ENCODE results near the gene FBXW10B. TPM values are rescaled to one million over a fixed set of nuclear protein-coding genes. Genes with fewer than 3 reads are reported as not detected.

FBXW10B gene
- total RNA-seq, 2 donors from 2014 or later: 0.55 TPM; not detected in 1

- peaks cover 37% of the 10 kb centered on the region for H3K4me1 Mint-ChIP-seq
- H3K27ac Mint-ChIP-seq: no peak overlapping the region
- Histone ChIP-seq H3K36me3 (ENCODE audit: control insufficient read depth, insufficient read depth, low read length) (peaks cover 7% of the 10 kb centered on the region), H3K4me3 (ENCODE audit: low read length) (no peak overlapping the region), H3K27ac (ENCODE audit: low read depth, low read length) (no peak overlapping the region), H3K4me1 (ENCODE audit: control insufficient read depth, insufficient read depth, low read length) (peaks cover 10% of the 10 kb centered on the region), H3K27me3 (ENCODE audit: control insufficient read depth, insufficient read depth, low read length, poor library complexity, severe bottlenecking) (no peaks in the 10 kb centered on the region), H3K9ac (ENCODE audit: extremely low read depth, low read length, poor library complexity, severe bottlenecking) (no peak overlapping the region), H3K9me3 (ENCODE audit: control insufficient read depth, low read length) (no peaks in the 10 kb centered on the region)
- 95 to 96% methylated on average over 6 of the region's 6 CpGs for WGBS, 2 experiments (ENCODE audit: insufficient coverage in 1 of 2, insufficient read length in 1 of 2)
- DNase-seq: no peak
- H3K4me3 Mint-ChIP-seq: no peak overlapping the region
- no peaks in the 10 kb centered on the region for H3K9me3 Mint-ChIP-seq
- no peaks in the 10 kb centered on the region for H3K27me3 Mint-ChIP-seq (ENCODE audit: insufficient read depth)
- H3K36me3 Mint-ChIP-seq (ENCODE audit: low read depth): peaks cover 30% of the 10 kb centered on the region
- TF ChIP-seq, protein P1, sequence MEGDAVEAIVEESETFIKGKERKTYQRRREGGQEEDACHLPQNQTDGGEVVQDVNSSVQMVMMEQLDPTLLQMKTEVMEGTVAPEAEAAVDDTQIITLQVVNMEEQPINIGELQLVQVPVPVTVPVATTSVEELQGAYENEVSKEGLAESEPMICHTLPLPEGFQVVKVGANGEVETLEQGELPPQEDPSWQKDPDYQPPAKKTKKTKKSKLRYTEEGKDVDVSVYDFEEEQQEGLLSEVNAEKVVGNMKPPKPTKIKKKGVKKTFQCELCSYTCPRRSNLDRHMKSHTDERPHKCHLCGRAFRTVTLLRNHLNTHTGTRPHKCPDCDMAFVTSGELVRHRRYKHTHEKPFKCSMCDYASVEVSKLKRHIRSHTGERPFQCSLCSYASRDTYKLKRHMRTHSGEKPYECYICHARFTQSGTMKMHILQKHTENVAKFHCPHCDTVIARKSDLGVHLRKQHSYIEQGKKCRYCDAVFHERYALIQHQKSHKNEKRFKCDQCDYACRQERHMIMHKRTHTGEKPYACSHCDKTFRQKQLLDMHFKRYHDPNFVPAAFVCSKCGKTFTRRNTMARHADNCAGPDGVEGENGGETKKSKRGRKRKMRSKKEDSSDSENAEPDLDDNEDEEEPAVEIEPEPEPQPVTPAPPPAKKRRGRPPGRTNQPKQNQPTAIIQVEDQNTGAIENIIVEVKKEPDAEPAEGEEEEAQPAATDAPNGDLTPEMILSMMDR (conservative IDR thresholded peaks at IDR 0.05): no peak
Observed at GRCh38 chr17:15659236-15659635, 39.7 kb upstream of the FBXW10B start.

GRCh38 chr17:15658296-15658695 lies 38.8 kb upstream of the FBXW10B start:
- Histone ChIP-seq H3K4me1 (ENCODE audit: control insufficient read depth, insufficient read depth, low read length) (peaks cover 19% of the 10 kb centered on the region), H3K4me3 (ENCODE audit: low read length) (no peak overlapping the region), H3K27me3 (ENCODE audit: control insufficient read depth, insufficient read depth, low read length, poor library complexity, severe bottlenecking) (no peaks in the 10 kb centered on the region), H3K9me3 (ENCODE audit: control insufficient read depth, low read length) (no peaks in the 10 kb centered on the region), H3K36me3 (ENCODE audit: control insufficient read depth, insufficient read depth, low read length) (peaks cover 7% of the 10 kb centered on the region), H3K27ac (ENCODE audit: low read depth, low read length) (no peak overlapping the region), H3K9ac (ENCODE audit: extremely low read depth, low read length, poor library complexity, severe bottlenecking) (no peak overlapping the region)
- Mint-ChIP-seq H3K4me1 (peaks cover 47% of the 10 kb centered on the region), H3K9me3 (no peaks in the 10 kb centered on the region), H3K36me3 (ENCODE audit: low read depth) (peaks cover 24% of the 10 kb centered on the region), H3K27me3 (ENCODE audit: insufficient read depth) (no peaks in the 10 kb centered on the region), H3K27ac (no peak overlapping the region), H3K4me3 (no peak overlapping the region)
- TF ChIP-seq, protein P1 (conservative IDR thresholded peaks at IDR 0.05): no peak
- no peak for DNase-seq
- 83 to 94% methylated on average over 2 to 3 of the region's 3 CpGs for WGBS, 2 experiments (ENCODE audit: insufficient coverage in 1 of 2, insufficient read length in 1 of 2)

GRCh38 chr17:15657868-15658267 lies 38.4 kb upstream of the FBXW10B start:
- Histone ChIP-seq H3K9me3 (ENCODE audit: control insufficient read depth, low read length) (no peaks in the 10 kb centered on the region), H3K9ac (ENCODE audit: extremely low read depth, low read length, poor library complexity, severe bottlenecking) (no peak overlapping the region), H3K27ac (ENCODE audit: low read depth, low read length) (no peak overlapping the region), H3K36me3 (ENCODE audit: control insufficient read depth, insufficient read depth, low read length) (peaks cover 7% of the 10 kb centered on the region), H3K4me3 (ENCODE audit: low read length) (no peak overlapping the region), H3K27me3 (ENCODE audit: control insufficient read depth, insufficient read depth, low read length, poor library complexity, severe bottlenecking) (no peaks in the 10 kb centered on the region), H3K4me1 (ENCODE audit: control insufficient read depth, insufficient read depth, low read length) (peaks cover 20% of the 10 kb centered on the region)
- DNase-seq: peak; percentile 5
- H3K4me1 Mint-ChIP-seq: peaks cover 51% of the 10 kb centered on the region
- TF ChIP-seq, protein P1 (conservative IDR thresholded peaks at IDR 0.05): no peak
- H3K27ac Mint-ChIP-seq: no peak overlapping the region
- H3K36me3 Mint-ChIP-seq (ENCODE audit: low read depth): peaks cover 24% of the 10 kb centered on the region
- no peaks in the 10 kb centered on the region for H3K9me3 Mint-ChIP-seq
- H3K27me3 Mint-ChIP-seq (ENCODE audit: insufficient read depth): no peaks in the 10 kb centered on the region
- H3K4me3 Mint-ChIP-seq: no peak overlapping the region

All from endodermal cell (in vitro differentiated cells).